ENCODE results near the gene PEDS1. TPM values are rescaled to one million over a fixed set of nuclear protein-coding genes. Genes with fewer than 3 reads are reported as not detected.
"Not testable (repeated sequence)": the region's sequence is repeated elsewhere in the genome, so short reads cannot be mapped to it uniquely, and the experiment has no call there.

Gene PEDS1
- total and polyA plus RNA-seq, 2 experiments from 2014 or later: 36.9 to 37.2 TPM

- no peak for DNase-seq (ENCODE audit: low read depth in 1 of 2, low spot score in 1 of 2)
- H3K27me3 ChIP-seq: no peaks in the 10 kb centered on the region
- no peak overlapping the region for H3K4me3 ChIP-seq
- no peaks in the 10 kb centered on the region for H3K36me3 ChIP-seq
- H3K27ac ChIP-seq: no peak overlapping the region
- H3K4me1 ChIP-seq (ENCODE audit: low read depth): no peaks in the 10 kb centered on the region
- no peak for TF ChIP-seq CTCF (IDR thresholded peaks at IDR 0.05; ENCODE audit: low read depth, low read length)
- H3K9me3 ChIP-seq (ENCODE audit: low read depth): no peaks in the 10 kb centered on the region
Observed at GRCh38 chr20:50185426-50185825, 31.9 kb upstream of the PEDS1 start.

GRCh38 chr20:50182346-50182745 lies 28.8 kb upstream of the PEDS1 start:
- Histone ChIP-seq H3K27me3 (no peaks in the 10 kb centered on the region), H3K4me1 (ENCODE audit: low read depth) (no peaks in the 10 kb centered on the region), H3K4me3 (no peak overlapping the region), H3K27ac (no peak overlapping the region), H3K9me3 (ENCODE audit: low read depth) (no peaks in the 10 kb centered on the region), H3K36me3 (no peaks in the 10 kb centered on the region)
- TF ChIP-seq CTCF (IDR thresholded peaks at IDR 0.05; ENCODE audit: low read depth, low read length): no peak
- no peak for DNase-seq (ENCODE audit: low read depth in 1 of 2, low spot score in 1 of 2)

GRCh38 chr20:50181344-50181743 lies 27.8 kb upstream of the PEDS1 start:
- Histone ChIP-seq H3K27ac (no peak overlapping the region), H3K9me3 (ENCODE audit: low read depth) (no peaks in the 10 kb centered on the region), H3K4me3 (no peak overlapping the region), H3K36me3 (no peaks in the 10 kb centered on the region), H3K4me1 (ENCODE audit: low read depth) (no peaks in the 10 kb centered on the region), H3K27me3 (no peaks in the 10 kb centered on the region)
- no peak for TF ChIP-seq CTCF (IDR thresholded peaks at IDR 0.05; ENCODE audit: low read depth, low read length)
- DNase-seq (ENCODE audit: low read depth in 1 of 2, low spot score in 1 of 2): no peak

DNA sequence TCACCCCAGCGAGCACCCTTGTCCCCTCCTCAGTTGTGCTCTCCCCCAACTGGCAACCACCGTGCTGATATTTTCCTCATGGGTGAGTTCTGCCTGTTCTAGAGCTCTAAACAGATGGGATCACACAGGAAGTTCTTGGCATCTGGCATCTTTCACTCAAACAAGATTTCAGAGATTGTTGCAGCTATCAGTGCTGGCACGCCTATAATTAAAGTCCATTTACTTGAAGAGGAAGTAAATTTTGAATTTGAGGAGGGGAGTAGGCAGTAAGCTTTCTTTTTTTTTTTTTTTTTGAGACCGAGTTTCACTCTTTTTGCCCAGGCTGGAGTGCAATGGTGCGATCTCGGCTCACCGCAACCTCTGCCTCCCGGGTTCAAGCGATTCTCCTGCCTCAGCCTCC lies 25.1 kb upstream of the PEDS1 start:
- not testable (repeated sequence) for H3K9me3 ChIP-seq (ENCODE audit: low read depth); H3K4me3 ChIP-seq; H3K27ac ChIP-seq; DNase-seq (ENCODE audit: low read depth in 1 of 2, low spot score in 1 of 2); H3K36me3 ChIP-seq; H3K27me3 ChIP-seq; H3K4me1 ChIP-seq (ENCODE audit: low read depth)

GRCh38 chr20:50175938-50176933 lies 22.7 kb upstream of the PEDS1 start:
- Histone ChIP-seq H3K4me1 (ENCODE audit: low read depth) (peaks cover 8% of the 10 kb centered on the region), H3K27me3 (no peaks in the 10 kb centered on the region), H3K27ac (no peak overlapping the region), H3K4me3 (no peak overlapping the region), H3K9me3 (ENCODE audit: low read depth) (no peaks in the 10 kb centered on the region), H3K36me3 (no peaks in the 10 kb centered on the region)
- no peak for TF ChIP-seq CTCF (IDR thresholded peaks at IDR 0.05; ENCODE audit: low read depth, low read length)
- no peak for DNase-seq (ENCODE audit: low read depth in 1 of 2, low spot score in 1 of 2)

DNA sequence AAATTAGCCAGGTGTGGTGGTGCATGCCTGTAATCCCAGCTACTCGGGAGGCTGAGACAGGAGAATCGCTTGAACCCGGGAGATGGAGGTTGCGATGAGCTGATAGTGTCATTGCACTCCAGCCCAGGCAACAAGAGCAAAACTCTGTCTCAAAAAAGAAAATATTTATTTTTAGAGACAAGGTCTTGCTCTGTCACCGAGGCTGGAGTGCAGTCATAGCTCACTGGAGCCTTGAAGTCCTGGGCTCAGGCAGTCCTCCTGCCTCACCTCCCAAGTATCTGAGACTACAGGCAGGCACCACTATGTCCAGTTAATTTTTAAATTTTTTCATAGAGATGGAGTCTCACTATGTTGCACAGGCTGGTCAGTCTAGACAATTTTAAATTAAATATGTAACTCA lies 20.9 kb upstream of the PEDS1 start:
- no peak overlapping the region for H3K27ac ChIP-seq
- TF ChIP-seq CTCF (IDR thresholded peaks at IDR 0.05; ENCODE audit: low read depth, low read length): no peak

More for the DNA sequence above, 20.9 kb upstream of the PEDS1 start:
- peaks cover 8% of the 10 kb centered on the region for H3K4me1 ChIP-seq (ENCODE audit: low read depth)
- H3K4me3 ChIP-seq: no peak overlapping the region
- no peaks in the 10 kb centered on the region for H3K27me3 ChIP-seq
- no peaks in the 10 kb centered on the region for H3K9me3 ChIP-seq (ENCODE audit: low read depth)
- no peaks in the 10 kb centered on the region for H3K36me3 ChIP-seq
- no peak for DNase-seq (ENCODE audit: low read depth in 1 of 2, low spot score in 1 of 2)
